ENCODE data around the gene CFAP119. TPM values are rescaled to one million over a fixed set of nuclear protein-coding genes. Genes with fewer than 3 reads are reported as not detected.

CFAP119 gene
- total and polyA plus RNA-seq, 2 experiments from 2014 or later = 2.2 to 5.2 TPM

DNA sequence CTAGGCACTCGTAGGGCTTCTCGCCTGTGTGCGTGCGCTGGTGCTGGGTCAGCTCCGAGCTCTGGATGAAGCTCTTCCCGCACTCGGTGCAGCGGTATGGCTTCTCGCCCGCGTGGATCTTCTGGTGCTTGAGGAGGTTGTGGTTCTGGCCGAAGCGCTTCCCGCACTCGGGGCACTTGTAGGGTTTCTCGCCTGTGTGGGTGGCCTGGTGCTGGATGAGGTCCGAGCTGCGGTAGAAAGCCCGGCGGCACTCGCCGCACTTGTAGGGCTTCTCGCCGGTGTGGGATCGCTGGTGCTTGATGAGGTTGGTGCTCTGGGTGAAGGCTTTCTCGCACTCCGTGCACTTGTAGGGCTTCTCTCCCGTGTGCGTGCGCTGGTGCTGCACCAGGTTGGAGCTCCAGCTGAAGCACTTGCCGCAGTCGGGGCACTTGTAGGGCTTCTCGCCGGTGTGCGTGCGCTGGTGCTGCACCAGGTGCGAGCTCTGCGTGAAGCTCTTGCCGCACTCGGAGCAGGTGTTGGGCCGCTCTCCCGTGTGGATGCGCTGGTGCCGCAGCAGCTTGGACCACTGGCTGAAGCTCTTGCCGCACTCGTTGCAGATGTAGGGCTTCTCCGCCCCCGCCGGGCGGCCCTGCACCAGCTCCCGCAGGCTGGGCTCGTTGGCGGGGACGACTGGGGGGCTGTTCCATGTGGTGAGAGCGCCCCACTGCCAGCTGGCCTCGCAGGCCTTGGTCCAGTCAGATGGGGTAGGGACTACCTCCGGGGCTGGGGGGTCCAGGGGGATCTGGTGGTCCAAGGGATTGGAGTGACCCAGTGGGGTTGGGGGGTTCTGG lies 21.6 kb upstream of the CFAP119 start:
- Histone ChIP-seq H3K4me3 (no peak overlapping the region), H3K27me3 (ENCODE audit: insufficient read depth) (no peaks in the 10 kb centered on the region), H3K27ac (ENCODE audit: low read depth) (no peak overlapping the region), H3F3A (replicated peaks; ENCODE audit: low read depth) (peaks cover 15% of the 10 kb centered on the region; the same call in 1 of the 2 replicates), H3K4me1 (ENCODE audit: insufficient read depth) (peaks cover 3% of the 10 kb centered on the region; the same call in 1 of the 2 replicates), H2AFZ (no peak overlapping the region), H3K4me2 (no peak overlapping the region), H3K9me2 (ENCODE audit: insufficient read depth) (no peaks in the 10 kb centered on the region), H3K79me2 (replicated peaks; ENCODE audit: insufficient read depth) (peaks cover 17% of the 10 kb centered on the region), H3K36me3 (ENCODE audit: insufficient read depth) (peaks cover 3% of the 10 kb centered on the region; the same call in 1 of the 2 replicates), H4K20me1 (replicated peaks; ENCODE audit: insufficient read depth) (peaks cover 5% of the 10 kb centered on the region)
- H3K4me1 Mint-ChIP-seq = peaks cover 29% of the 10 kb centered on the region
- peaks cover 14% of the 10 kb centered on the region for H3K27me3 Mint-ChIP-seq (ENCODE audit: insufficient read depth, low read depth, poor library complexity)
- no peak overlapping the region for H3K27ac Mint-ChIP-seq
- DNase-seq (ENCODE audit: low spot score) = no peak
- peaks cover 24% of the 10 kb centered on the region for H3K36me3 Mint-ChIP-seq (ENCODE audit: low read depth)
- no peaks in the 10 kb centered on the region for H3K9me3 Mint-ChIP-seq
- no peak for TF ChIP-seq ZNF331 (CRISPR knock-in tag; IDR thresholded peaks at IDR 0.05; ENCODE audit: low read depth)
- TF ChIP-seq JUNB (IDR thresholded peaks at IDR 0.05; ENCODE audit: unreplicated experiment) = no peak
- TF ChIP-seq, protein P1, sequence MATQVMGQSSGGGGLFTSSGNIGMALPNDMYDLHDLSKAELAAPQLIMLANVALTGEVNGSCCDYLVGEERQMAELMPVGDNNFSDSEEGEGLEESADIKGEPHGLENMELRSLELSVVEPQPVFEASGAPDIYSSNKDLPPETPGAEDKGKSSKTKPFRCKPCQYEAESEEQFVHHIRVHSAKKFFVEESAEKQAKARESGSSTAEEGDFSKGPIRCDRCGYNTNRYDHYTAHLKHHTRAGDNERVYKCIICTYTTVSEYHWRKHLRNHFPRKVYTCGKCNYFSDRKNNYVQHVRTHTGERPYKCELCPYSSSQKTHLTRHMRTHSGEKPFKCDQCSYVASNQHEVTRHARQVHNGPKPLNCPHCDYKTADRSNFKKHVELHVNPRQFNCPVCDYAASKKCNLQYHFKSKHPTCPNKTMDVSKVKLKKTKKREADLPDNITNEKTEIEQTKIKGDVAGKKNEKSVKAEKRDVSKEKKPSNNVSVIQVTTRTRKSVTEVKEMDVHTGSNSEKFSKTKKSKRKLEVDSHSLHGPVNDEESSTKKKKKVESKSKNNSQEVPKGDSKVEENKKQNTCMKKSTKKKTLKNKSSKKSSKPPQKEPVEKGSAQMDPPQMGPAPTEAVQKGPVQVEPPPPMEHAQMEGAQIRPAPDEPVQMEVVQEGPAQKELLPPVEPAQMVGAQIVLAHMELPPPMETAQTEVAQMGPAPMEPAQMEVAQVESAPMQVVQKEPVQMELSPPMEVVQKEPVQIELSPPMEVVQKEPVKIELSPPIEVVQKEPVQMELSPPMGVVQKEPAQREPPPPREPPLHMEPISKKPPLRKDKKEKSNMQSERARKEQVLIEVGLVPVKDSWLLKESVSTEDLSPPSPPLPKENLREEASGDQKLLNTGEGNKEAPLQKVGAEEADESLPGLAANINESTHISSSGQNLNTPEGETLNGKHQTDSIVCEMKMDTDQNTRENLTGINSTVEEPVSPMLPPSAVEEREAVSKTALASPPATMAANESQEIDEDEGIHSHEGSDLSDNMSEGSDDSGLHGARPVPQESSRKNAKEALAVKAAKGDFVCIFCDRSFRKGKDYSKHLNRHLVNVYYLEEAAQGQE (IDR thresholded peaks at IDR 0.05; ENCODE audit: unreplicated experiment) = no peak
- TF ChIP-seq ZNF114 (CRISPR knock-in tag; IDR thresholded peaks at IDR 0.05) = no peak
- no peak for TF ChIP-seq EZH2phosphoT487 (IDR thresholded peaks at IDR 0.05; ENCODE audit: unreplicated experiment)
- no peak for TF ChIP-seq POLR2AphosphoS5 (IDR thresholded peaks at IDR 0.05; ENCODE audit: low read depth)
- TF ChIP-seq, protein P2, sequence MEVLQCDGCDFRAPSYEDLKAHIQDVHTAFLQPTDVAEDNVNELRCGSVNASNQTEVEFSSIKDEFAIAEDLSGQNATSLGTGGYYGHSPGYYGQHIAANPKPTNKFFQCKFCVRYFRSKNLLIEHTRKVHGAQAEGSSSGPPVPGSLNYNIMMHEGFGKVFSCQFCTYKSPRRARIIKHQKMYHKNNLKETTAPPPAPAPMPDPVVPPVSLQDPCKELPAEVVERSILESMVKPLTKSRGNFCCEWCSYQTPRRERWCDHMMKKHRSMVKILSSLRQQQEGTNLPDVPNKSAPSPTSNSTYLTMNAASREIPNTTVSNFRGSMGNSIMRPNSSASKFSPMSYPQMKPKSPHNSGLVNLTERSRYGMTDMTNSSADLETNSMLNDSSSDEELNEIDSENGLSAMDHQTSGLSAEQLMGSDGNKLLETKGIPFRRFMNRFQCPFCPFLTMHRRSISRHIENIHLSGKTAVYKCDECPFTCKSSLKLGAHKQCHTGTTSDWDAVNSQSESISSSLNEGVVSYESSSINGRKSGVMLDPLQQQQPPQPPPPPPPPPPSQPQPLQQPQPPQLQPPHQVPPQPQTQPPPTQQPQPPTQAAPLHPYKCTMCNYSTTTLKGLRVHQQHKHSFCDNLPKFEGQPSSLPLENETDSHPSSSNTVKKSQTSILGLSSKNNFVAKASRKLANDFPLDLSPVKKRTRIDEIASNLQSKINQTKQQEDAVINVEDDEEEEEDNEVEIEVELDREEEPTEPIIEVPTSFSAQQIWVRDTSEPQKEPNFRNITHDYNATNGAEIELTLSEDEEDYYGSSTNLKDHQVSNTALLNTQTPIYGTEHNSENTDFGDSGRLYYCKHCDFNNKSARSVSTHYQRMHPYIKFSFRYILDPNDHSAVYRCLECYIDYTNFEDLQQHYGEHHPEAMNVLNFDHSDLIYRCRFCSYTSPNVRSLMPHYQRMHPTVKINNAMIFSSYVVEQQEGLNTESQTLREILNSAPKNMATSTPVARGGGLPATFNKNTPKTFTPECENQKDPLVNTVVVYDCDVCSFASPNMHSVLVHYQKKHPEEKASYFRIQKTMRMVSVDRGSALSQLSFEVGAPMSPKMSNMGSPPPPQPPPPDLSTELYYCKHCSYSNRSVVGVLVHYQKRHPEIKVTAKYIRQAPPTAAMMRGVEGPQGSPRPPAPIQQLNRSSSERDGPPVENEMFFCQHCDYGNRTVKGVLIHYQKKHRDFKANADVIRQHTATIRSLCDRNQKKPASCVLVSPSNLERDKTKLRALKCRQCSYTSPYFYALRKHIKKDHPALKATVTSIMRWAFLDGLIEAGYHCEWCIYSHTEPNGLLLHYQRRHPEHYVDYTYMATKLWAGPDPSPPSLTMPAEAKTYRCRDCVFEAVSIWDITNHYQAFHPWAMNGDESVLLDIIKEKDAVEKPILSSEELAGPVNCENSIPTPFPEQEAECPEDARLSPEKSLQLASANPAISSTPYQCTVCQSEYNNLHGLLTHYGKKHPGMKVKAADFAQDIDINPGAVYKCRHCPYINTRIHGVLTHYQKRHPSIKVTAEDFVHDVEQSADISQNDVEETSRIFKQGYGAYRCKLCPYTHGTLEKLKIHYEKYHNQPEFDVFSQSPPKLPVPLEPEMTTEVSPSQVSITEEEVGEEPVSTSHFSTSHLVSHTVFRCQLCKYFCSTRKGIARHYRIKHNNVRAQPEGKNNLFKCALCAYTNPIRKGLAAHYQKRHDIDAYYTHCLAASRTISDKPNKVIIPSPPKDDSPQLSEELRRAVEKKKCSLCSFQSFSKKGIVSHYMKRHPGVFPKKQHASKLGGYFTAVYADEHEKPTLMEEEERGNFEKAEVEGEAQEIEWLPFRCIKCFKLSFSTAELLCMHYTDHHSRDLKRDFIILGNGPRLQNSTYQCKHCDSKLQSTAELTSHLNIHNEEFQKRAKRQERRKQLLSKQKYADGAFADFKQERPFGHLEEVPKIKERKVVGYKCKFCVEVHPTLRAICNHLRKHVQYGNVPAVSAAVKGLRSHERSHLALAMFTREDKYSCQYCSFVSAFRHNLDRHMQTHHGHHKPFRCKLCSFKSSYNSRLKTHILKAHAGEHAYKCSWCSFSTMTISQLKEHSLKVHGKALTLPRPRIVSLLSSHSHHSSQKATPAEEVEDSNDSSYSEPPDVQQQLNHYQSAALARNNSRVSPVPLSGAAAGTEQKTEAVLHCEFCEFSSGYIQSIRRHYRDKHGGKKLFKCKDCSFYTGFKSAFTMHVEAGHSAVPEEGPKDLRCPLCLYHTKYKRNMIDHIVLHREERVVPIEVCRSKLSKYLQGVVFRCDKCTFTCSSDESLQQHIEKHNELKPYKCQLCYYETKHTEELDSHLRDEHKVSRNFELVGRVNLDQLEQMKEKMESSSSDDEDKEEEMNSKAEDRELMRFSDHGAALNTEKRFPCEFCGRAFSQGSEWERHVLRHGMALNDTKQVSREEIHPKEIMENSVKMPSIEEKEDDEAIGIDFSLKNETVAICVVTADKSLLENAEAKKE (CRISPR knock-in tag; IDR thresholded peaks at IDR 0.05) = no peak
- no peak for TF ChIP-seq EZH2 (IDR thresholded peaks at IDR 0.05; ENCODE audit: low read depth, unreplicated experiment)
- TF ChIP-seq CREB1 (CRISPR knock-in tag; IDR thresholded peaks at IDR 0.05; ENCODE audit: low read depth) = no peak
- no peak overlapping the region for H3K4me3 Mint-ChIP-seq
- ATAC-seq = no peak

All from GM23338 (cell line).